DOHH2 (cell line): ENCODE data around the gene GALR3.

Experiments used
- H3F3A ChIP-seq: fragments of 200-600 bp; sonication (generic), shearing (Covaris generic); 2 replicates; pipeline ENCODE4 v1.6.0; 2016; ENCODE audit warnings: antibody characterized with exemption, mild to moderate bottlenecking; ENCODE audit not compliant: control insufficient read depth, insufficient read depth
- H3K27ac ChIP-seq: fragments of 200-600 bp; sonication (generic); 2 replicates; pipeline ENCODE4 v1.5.1; 2014; ENCODE audit warnings: low read depth, mild to moderate bottlenecking, low read length, moderate library complexity
- H3K27me3 ChIP-seq: fragments of 200-600 bp; sonication (generic); 2 replicates; pipeline ENCODE4 v1.6.1; 2014; ENCODE audit warnings: mild to moderate bottlenecking, low read length, mixed read lengths; ENCODE audit not compliant: control insufficient read depth
- H3K36me3 ChIP-seq: fragments of 200-600 bp; sonication (generic); 2 replicates; pipeline ENCODE4 v1.6.1; 2014; ENCODE audit warnings: mild to moderate bottlenecking, low read length, moderate library complexity, mixed read lengths; ENCODE audit not compliant: control insufficient read depth
- H3K4me1 ChIP-seq: fragments of 200-600 bp; sonication (generic); 2 replicates; pipeline ENCODE4 v1.6.1; 2014; ENCODE audit warnings: mild to moderate bottlenecking, low read length, mixed read lengths; ENCODE audit not compliant: control insufficient read depth
- H3K4me2 ChIP-seq: fragments of 200-600 bp; sonication (generic); 2 replicates; pipeline ENCODE4 v1.6.0; 2014; ENCODE audit warnings: mild to moderate bottlenecking, low read length, moderate library complexity
- H3K4me3 ChIP-seq: fragments of 200-600 bp; sonication (generic); 2 replicates; pipeline ENCODE4 v1.5.1; 2014; ENCODE audit warnings: mild to moderate bottlenecking, low read length, mixed read lengths
- H3K79me2 ChIP-seq: fragments of 200-600 bp; sonication (generic); 2 replicates; pipeline ENCODE4 v1.6.1; 2014; ENCODE audit warnings: mild to moderate bottlenecking, low read length, mixed read lengths; ENCODE audit not compliant: control insufficient read depth
- H3K9me2 ChIP-seq: fragments of 200-600 bp; sonication (generic); replicated peaks from 2 replicates; pipeline ENCODE4 v1.6.1; 2014; ENCODE audit warnings: mild to moderate bottlenecking, low read length, mixed read lengths; ENCODE audit not compliant: control insufficient read depth
- H3K9me3 ChIP-seq: fragments of 200-600 bp; sonication (generic); 2 replicates; pipeline ENCODE4 v1.6.1; 2014; ENCODE audit warnings: antibody characterized with exemption, low read length, mixed read lengths; ENCODE audit not compliant: control insufficient read depth, insufficient read depth
- H4K20me1 ChIP-seq: fragments of 200-600 bp; sonication (generic); 2 replicates; pipeline ENCODE4 v1.6.0; 2014; ENCODE audit warnings: low read depth, mild to moderate bottlenecking, antibody characterized with exemption, low read length, moderate library complexity; ENCODE audit not compliant: control insufficient read depth, insufficient read depth
- EZH2phosphoT487 ChIP-seq: fragments of 200-600 bp; sonication (generic); IDR thresholded peaks from 2 replicates; pipeline ENCODE4 v1.6.1; 2017; ENCODE audit warnings: borderline replicate concordance, mild to moderate bottlenecking, antibody characterized with exemption, low read length, moderate library complexity, mixed read lengths
- TF ChIP-seq, protein P1 (sequence below): fragments of 200-600 bp; sonication (generic); IDR thresholded peaks from one replicate; pipeline ENCODE4 v1.5.1; 2014; ENCODE audit warnings: antibody characterized with exemption, mild to moderate bottlenecking, low read depth, low read length; ENCODE audit not compliant: poor library complexity, severe bottlenecking

Gene GALR3

DNA sequence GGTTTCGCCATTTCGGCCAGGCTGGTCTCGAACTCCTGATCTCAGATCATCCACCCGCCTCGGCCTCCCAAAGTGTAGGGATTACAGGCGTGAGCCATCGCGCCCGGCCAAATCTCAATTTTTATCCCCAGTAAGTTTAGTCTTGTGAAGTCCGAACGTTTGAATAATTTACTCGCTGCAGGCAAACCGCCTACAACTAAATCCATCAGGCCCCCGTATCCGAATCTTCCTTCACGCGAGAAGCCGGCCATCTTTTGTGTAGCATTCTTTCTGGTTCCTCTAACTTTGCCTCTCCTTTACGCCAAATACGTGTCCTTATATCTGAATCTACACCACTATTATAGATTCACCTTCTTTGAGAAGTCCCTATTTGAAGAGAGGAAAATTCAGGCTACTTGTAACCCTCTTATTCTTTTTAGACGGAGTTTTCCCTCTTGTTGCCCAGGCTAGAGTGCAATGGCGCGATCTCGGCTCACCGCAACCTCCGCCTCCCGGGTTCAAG is 25.5 kb downstream of the GALR3 start:
- Histone ChIP-seq H3K36me3 (peaks cover 54% of the 10 kb centered on the region), H3K27me3 (no peaks in the 10 kb centered on the region), H3K9me3 (peaks cover 7% of the 10 kb centered on the region; the same call in 1 of the 2 replicates), H3K27ac (peak overlapping the region; percentile 51), H3K79me2 (peaks cover 68% of the 10 kb centered on the region), H3K9me2 (no peaks in the 10 kb centered on the region), H4K20me1 (0 out of 2 replicates have a peak, but pooled peaks cover 5% of the 10 kb centered on the region), H3K4me3 (peak overlapping the region; percentile 98), H3K4me1 (peaks cover 34% of the 10 kb centered on the region), H3F3A (peaks cover 18% of the 10 kb centered on the region), H3K4me2 (peak overlapping the region; percentile 98)
- TF ChIP-seq, protein P1, sequence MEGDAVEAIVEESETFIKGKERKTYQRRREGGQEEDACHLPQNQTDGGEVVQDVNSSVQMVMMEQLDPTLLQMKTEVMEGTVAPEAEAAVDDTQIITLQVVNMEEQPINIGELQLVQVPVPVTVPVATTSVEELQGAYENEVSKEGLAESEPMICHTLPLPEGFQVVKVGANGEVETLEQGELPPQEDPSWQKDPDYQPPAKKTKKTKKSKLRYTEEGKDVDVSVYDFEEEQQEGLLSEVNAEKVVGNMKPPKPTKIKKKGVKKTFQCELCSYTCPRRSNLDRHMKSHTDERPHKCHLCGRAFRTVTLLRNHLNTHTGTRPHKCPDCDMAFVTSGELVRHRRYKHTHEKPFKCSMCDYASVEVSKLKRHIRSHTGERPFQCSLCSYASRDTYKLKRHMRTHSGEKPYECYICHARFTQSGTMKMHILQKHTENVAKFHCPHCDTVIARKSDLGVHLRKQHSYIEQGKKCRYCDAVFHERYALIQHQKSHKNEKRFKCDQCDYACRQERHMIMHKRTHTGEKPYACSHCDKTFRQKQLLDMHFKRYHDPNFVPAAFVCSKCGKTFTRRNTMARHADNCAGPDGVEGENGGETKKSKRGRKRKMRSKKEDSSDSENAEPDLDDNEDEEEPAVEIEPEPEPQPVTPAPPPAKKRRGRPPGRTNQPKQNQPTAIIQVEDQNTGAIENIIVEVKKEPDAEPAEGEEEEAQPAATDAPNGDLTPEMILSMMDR: no peak
- no peak for TF ChIP-seq EZH2phosphoT487

DNA sequence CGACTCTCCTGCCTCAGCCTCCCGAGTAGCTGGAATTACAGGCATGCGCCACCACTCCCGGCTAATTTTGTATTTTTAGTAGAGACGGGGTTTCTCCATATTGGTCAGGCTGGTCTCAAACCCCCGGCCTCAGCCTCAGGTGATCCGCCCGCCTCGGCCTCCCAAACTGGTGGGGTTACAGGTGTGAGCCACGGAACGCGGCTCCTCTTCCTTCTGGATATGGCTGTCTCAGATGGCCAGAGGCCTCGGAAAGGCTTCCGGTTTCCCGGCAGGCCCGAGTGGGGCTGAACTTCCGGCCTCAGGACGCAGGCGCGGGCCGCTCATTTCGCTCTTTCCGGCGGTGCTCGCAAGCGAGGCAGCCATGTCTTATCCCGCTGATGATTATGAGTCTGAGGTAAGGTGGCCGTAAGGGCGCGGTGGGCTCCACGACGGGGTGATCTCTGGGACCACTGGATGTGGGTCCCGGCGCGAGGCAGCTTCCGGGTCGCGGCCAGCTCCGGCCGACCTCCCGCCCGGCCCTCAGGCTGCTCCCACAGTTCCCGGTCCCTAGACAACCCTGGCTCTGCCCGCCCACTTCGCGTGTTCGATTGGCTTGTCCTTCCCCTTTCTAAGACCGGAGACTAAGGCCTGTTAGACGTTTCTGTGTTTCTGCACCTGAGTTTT is 26.0 kb downstream of the GALR3 start, which contains the start of gene EIF3L:
TSS of gene EIF3L (plus strand) at position 331 of the 663 bp plus-strand sequence. CDS start at position 362, 31 bp downstream.
- H3K27ac ChIP-seq: peak within 1 kb of the TSS; percentile 51
- peak within 1 kb of the TSS; percentile 98 for H3K4me3 ChIP-seq
- TF ChIP-seq EZH2phosphoT487: no peak
- TF ChIP-seq, protein P1: no peak
- peaks cover 7% of the 10 kb centered on the region; the same call in 1 of the 2 replicates for H3K9me3 ChIP-seq
- no peaks in the 10 kb centered on the region for H3K27me3 ChIP-seq
- peaks cover 73% of the 10 kb centered on the region for H3K79me2 ChIP-seq
- peaks cover 60% of the 10 kb centered on the region for H3K36me3 ChIP-seq
- H3K9me2 ChIP-seq: no peaks in the 10 kb centered on the region
- peak within 1 kb of the TSS; percentile 98 for H3K4me2 ChIP-seq
- peaks cover 20% of the 10 kb centered on the region for H3F3A ChIP-seq
- peaks cover 34% of the 10 kb centered on the region for H3K4me1 ChIP-seq
- 0 out of 2 replicates have a peak, but pooled peaks cover 5% of the 10 kb centered on the region for H4K20me1 ChIP-seq

DNA sequence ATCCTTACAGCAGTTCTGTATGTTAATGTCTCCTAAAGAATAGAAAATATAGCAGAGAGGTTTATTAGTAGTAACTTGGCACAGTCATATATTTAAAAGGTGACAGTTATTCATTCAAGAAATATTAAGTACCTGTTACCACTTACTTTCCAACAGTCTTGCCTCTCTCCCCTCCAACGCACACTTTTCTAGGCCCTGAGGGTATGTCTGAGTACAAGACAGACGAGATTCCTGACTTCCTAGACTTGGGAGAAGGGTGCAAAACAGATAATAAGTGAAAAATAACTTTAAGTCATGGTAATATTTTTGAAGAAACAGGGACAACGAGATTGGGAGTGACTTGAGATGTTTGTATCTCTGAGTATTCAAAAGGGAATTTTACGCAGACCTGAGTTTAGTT is 27.6 kb downstream of the GALR3 start:
- TF ChIP-seq, protein P1: no peak
- no peak for TF ChIP-seq EZH2phosphoT487
- Histone ChIP-seq H3K36me3 (peaks cover 76% of the 10 kb centered on the region), H3K9me2 (no peaks in the 10 kb centered on the region), H3K79me2 (peaks cover 84% of the 10 kb centered on the region), H4K20me1 (0 out of 2 replicates have a peak, but pooled peaks cover 5% of the 10 kb centered on the region), H3K4me3 (peak overlapping the region; percentile 98), H3K27ac (no peak overlapping the region), H3F3A (peaks cover 12% of the 10 kb centered on the region; the same call in 1 of the 2 replicates), H3K4me2 (peak overlapping the region; percentile 98), H3K4me1 (peaks cover 28% of the 10 kb centered on the region), H3K9me3 (no peaks in the 10 kb centered on the region), H3K27me3 (no peaks in the 10 kb centered on the region)
